Nephron progenitor cell (in vitro differentiated cells): ENCODE results near the gene NELFB.

Source experiments
- DNase-seq: peaks from one replicate; pipeline ENCODE4 v3.0.0; 2021
- H3K27ac Mint-ChIP-seq: 2 replicates; pipeline ENCODE4 v1.8.0; 2021; ENCODE audit warnings: mild to moderate bottlenecking, moderate library complexity, mixed read lengths
- H3K27me3 Mint-ChIP-seq: 2 replicates; pipeline ENCODE4 v1.8.0; 2021; ENCODE audit warnings: mild to moderate bottlenecking, low read depth, mixed read lengths; ENCODE audit not compliant: poor library complexity
- H3K36me3 Mint-ChIP-seq: 2 replicates; pipeline ENCODE4 v1.8.0; 2021; ENCODE audit warnings: low read depth, mixed read lengths
- H3K4me1 Mint-ChIP-seq: 2 replicates; pipeline ENCODE4 v1.8.0; 2021; ENCODE audit warnings: mixed read lengths
- H3K4me3 Mint-ChIP-seq: 2 replicates; pipeline ENCODE4 v1.8.0; 2021; ENCODE audit warnings: mild to moderate bottlenecking, moderate library complexity, mixed read lengths
- H3K9me3 Mint-ChIP-seq: 2 replicates; pipeline ENCODE4 v1.8.0; 2021; ENCODE audit warnings: mild to moderate bottlenecking, moderate library complexity, mixed read lengths
- CTCF ChIP-seq: fragments of 200-600 bp; sonication (generic); IDR thresholded peaks from 2 replicates; pipeline ENCODE4 v1.5.0; 2021; ENCODE audit warnings: antibody characterized with exemption

The NELFB gene

GRCh38 chr9:137299203-137299565 is 44.1 kb downstream of the NELFB start:
- Mint-ChIP-seq H3K36me3 (no peaks in the 10 kb centered on the region), H3K27ac (no peak overlapping the region), H3K4me1 (peaks cover 41% of the 10 kb centered on the region), H3K4me3 (peak overlapping the region; percentile 66), H3K9me3 (peaks cover 4% of the 10 kb centered on the region), H3K27me3 (peaks cover 41% of the 10 kb centered on the region)
- peak; percentile 7 for TF ChIP-seq CTCF
- DNase-seq: peak; percentile 48

DNA sequence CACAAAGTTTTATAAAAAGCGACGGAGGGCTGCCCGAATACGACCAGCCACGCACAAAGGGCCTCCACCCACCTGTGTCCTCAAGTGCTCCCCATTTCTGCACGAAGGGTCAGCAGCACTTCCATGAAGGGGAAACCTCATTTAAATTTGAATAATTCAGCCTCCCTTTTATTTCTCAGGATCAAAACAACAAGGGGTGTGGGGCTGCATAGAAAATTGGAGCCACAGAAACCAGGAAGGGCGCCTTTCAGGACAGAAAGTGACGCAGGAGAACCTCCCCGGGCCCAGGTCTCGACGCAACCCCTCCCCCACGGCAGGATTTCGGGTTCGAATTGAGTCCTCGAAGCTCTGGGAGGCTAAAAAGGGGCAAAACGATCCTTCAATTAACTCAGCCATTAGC is 44.8 kb downstream of the NELFB start:
- peaks cover 33% of the 10 kb centered on the region for H3K27me3 Mint-ChIP-seq
- DNase-seq: peak; percentile 30
- H3K27ac Mint-ChIP-seq: no peak overlapping the region
- H3K9me3 Mint-ChIP-seq: no peaks in the 10 kb centered on the region
- peaks cover 44% of the 10 kb centered on the region for H3K4me1 Mint-ChIP-seq
- no peaks in the 10 kb centered on the region for H3K36me3 Mint-ChIP-seq
- H3K4me3 Mint-ChIP-seq: peak overlapping the region; percentile 93
- TF ChIP-seq CTCF: no peak

DNA sequence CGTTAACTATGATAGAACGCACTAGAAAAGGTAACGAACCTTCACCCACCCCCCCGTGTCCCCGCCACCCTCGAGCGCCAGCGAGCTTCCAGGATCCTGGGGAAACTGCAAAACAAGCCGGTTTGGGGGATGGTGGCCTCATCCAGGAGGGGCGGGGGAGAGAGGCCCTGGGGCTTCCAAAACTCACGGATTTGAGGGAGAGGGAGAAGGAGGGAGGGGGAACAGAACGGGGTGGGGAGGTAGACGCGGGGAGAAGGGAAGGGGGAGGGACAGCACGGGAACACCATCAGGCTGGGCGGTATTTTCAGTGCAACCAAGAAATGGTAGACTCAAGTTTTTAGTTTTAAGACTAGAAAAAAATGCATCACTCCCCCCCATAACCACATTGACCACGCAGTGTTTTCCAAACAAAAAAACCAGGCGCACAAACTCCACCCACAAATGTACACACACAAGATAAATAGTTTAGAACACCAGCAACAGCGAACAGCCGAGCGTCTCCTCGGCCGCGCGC is 45.5 kb downstream of the NELFB start:
- peak; percentile 39 for DNase-seq
- H3K36me3 Mint-ChIP-seq: no peaks in the 10 kb centered on the region
- H3K27ac Mint-ChIP-seq: peak overlapping the region; percentile 90
- peaks cover 51% of the 10 kb centered on the region for H3K4me1 Mint-ChIP-seq
- no peak for TF ChIP-seq CTCF
- H3K27me3 Mint-ChIP-seq: peaks cover 31% of the 10 kb centered on the region
- H3K4me3 Mint-ChIP-seq: peak overlapping the region; percentile 93
- H3K9me3 Mint-ChIP-seq: no peaks in the 10 kb centered on the region

- peak; percentile 72 for DNase-seq
Observed at GRCh38 chr9:137301081-137301947, 46.2 kb downstream of the NELFB start.

GRCh38 chr9:137302118-137302448 is 47.0 kb downstream of the NELFB start, which contains the start of gene NRARP:
NRARP (minus strand) TSS chr9:137302271; CDS start chr9:137301928, 343 bp downstream.
- Mint-ChIP-seq H3K36me3 (no peaks in the 10 kb centered on the region), H3K27me3 (peaks cover 18% of the 10 kb centered on the region), H3K4me1 (peaks cover 53% of the 10 kb centered on the region), H3K27ac (peak within 1 kb of the TSS; percentile 45), H3K9me3 (no peaks in the 10 kb centered on the region), H3K4me3 (peak within 1 kb of the TSS; percentile 93)
- TF ChIP-seq CTCF: no peak
- DNase-seq: peak; percentile 95

More at GRCh38 chr9:137301081-137301947, 46.2 kb downstream of the NELFB start:
- Mint-ChIP-seq H3K36me3 (no peaks in the 10 kb centered on the region), H3K4me1 (peaks cover 51% of the 10 kb centered on the region), H3K9me3 (no peaks in the 10 kb centered on the region), H3K27me3 (peaks cover 26% of the 10 kb centered on the region), H3K4me3 (peak overlapping the region; percentile 93), H3K27ac (peak overlapping the region; percentile 45)
- TF ChIP-seq CTCF: no peak
